HepG2 (cell line): ENCODE results near the gene CPT1C. TPM values are rescaled to one million over a fixed set of nuclear protein-coding genes. Genes with fewer than 3 reads are reported as not detected.

Source experiments
- ATAC-seq: fragments of 200-7000 bp; cut with Tn5 transposase; 3 replicates; pipeline ENCODE4 v1.9.1; 2020; ENCODE audit warnings: mild to moderate bottlenecking, moderate library complexity
- Bru-seq: library from RNA; stranded (reverse); fragments of 400-500 nt; gene quantifications from one replicate; lab custom pipeline; 2021; lab: Mats Ljungman, UMichigan
- BruChase-seq, 2 experiments: library from RNA; stranded (reverse); fragments of 400-500 nt; gene quantifications; one replicate each; lab custom pipeline; 2021; lab: Mats Ljungman, UMichigan
- BruUV-seq: library from RNA; stranded (reverse); fragments of 400-500 nt; replicated peaks from 2 replicates; lab custom pipeline; 2021; lab: Mats Ljungman, UMichigan
- CTCF ChIA-PET: fragments of 300-600 bp; formaldehyde crosslinking; extraction: SDS; loops from one replicate; lab custom pipeline; 2021; ENCODE audit warnings: low total read pairs, inconsistent platforms, low intra/inter-chr PET ratio; lab: Yijun Ruan, JAX
- POLR2A ChIA-PET: fragments of 350-600 bp; sonication (Branson Sonifier 250); formaldehyde crosslinking; loops from one replicate; lab custom pipeline; 2020; ENCODE audit warnings: antibody characterized with exemption, inconsistent platforms; lab: Yijun Ruan, JAX
- DNase-seq: peaks from one replicate; pipeline ENCODE4 v3.0.0-alpha.2; 2015; ENCODE audit warnings: low spot score
- FAIRE-seq: peaks from 3 replicates; lab custom pipeline; 2011; peaks lifted over from hg19 to GRCh38; lab: Jason Lieb, UNC
- H2AFZ ChIP-seq: one replicate; pipeline ENCODE4 v1.6.1; 2011; ENCODE audit warnings: low read length, inconsistent platforms
- H3K27ac ChIP-seq: fragments of 300-600 bp; 3 replicates; pipeline ENCODE4 v1.8.0; 2011; ENCODE audit warnings: mixed run types, mild to moderate bottlenecking, mixed read lengths, low read length, inconsistent platforms; ENCODE audit not compliant: insufficient read depth; ENCODE audit errors: extremely low read length
- H3K27me3 ChIP-seq, 2 experiments: fragments of 200-600 bp in 1 of 2; 2 replicates in 1 of 2; 3 replicates in 1 of 2; pipeline versions ENCODE4 v1.6.0 to v1.8.0; 2011; ENCODE audit warnings: low read length in 2 of 2, mild to moderate bottlenecking in 2 of 2, moderate library complexity in 2 of 2, inconsistent platforms in 1 of 2; ENCODE audit not compliant: insufficient read depth in 2 of 2, control insufficient read depth in 1 of 2
- H3K36me3 ChIP-seq, 2 experiments: fragments of 200-600 bp in 1 of 2; replicated peaks in 1 of 2; 2 replicates in 1 of 2; 3 replicates in 1 of 2; pipeline versions ENCODE4 v1.5.1 to v1.8.0; 2011; ENCODE audit warnings: low read length in 2 of 2, inconsistent platforms in 1 of 2; ENCODE audit not compliant: insufficient read depth in 2 of 2, control insufficient read depth in 1 of 2
- H3K4me1 ChIP-seq: 2 replicates; pipeline ENCODE4 v1.5.1; 2012; ENCODE audit warnings: low read length, inconsistent platforms; ENCODE audit not compliant: insufficient read depth
- H3K4me2 ChIP-seq: 2 replicates; pipeline ENCODE4 v1.6.0; 2011; ENCODE audit warnings: low read depth, low read length, inconsistent platforms
- H3K4me3 ChIP-seq, 3 experiments: fragments of 200-600 bp in 1 of 3; sonication (generic), shearing (Covaris generic) in 1 of 3; replicated peaks in 1 of 3; 2 replicates each; pipeline ENCODE4 v1.5.1; 2011 to 2016; ENCODE audit warnings: low read length in 3 of 3, inconsistent platforms in 2 of 3, low read depth in 2 of 3, mild to moderate bottlenecking in 2 of 3, control low read depth in 1 of 3, mixed read lengths in 1 of 3; ENCODE audit not compliant: insufficient read depth in 1 of 3
- H3K79me2 ChIP-seq: one replicate; pipeline ENCODE4 v1.6.1; 2011; ENCODE audit warnings: low read length, inconsistent platforms; ENCODE audit not compliant: insufficient read depth
- H3K9ac ChIP-seq: 2 replicates; pipeline ENCODE4 v1.6.0; 2011; ENCODE audit warnings: mild to moderate bottlenecking, low read depth, low read length, inconsistent platforms; ENCODE audit not compliant: insufficient read depth
- H3K9me3 ChIP-seq: 2 replicates; pipeline ENCODE4 v1.5.1; 2012; ENCODE audit warnings: mild to moderate bottlenecking, low read length
- H4K20me1 ChIP-seq: 2 replicates; pipeline ENCODE4 v1.6.0; 2011; ENCODE audit warnings: inconsistent platforms, mild to moderate bottlenecking, low read length, moderate library complexity; ENCODE audit not compliant: insufficient read depth
- AGO1 ChIP-seq: fragments of 200-400 bp; formaldehyde crosslinking; IDR thresholded peaks from 2 replicates; pipeline ENCODE4 v1.6.1; 2017; ENCODE audit warnings: mild to moderate bottlenecking, low read depth, low read length, moderate library complexity; ENCODE audit not compliant: poor library complexity, severe bottlenecking
- ATRX ChIP-seq: sonication (generic); formaldehyde crosslinking; IDR thresholded peaks from 2 replicates; pipeline ENCODE4 v1.4.0; 2020; ENCODE audit warnings: missing genetic modification reagents, borderline replicate concordance
- BORCS8-MEF2B ChIP-seq: sonication (generic); formaldehyde crosslinking; IDR thresholded peaks from 2 replicates; pipeline ENCODE4 v1.8.0; 2022; ENCODE audit warnings: mild to moderate bottlenecking, missing genetic modification reagents
- CC2D1A ChIP-seq: sonication (generic); formaldehyde crosslinking; IDR thresholded peaks from 2 replicates; pipeline ENCODE4 v1.8.1; 2023; ENCODE audit warnings: mild to moderate bottlenecking, missing genetic modification reagents
- FOXC1 ChIP-seq: sonication (generic); formaldehyde crosslinking; IDR thresholded peaks from 2 replicates; pipeline ENCODE4 v1.8.0; 2022; ENCODE audit warnings: mild to moderate bottlenecking, missing genetic modification reagents, borderline replicate concordance
- KDM3A ChIP-seq: IDR thresholded peaks from 2 replicates; pipeline ENCODE4 v1.6.1; 2018; ENCODE audit warnings: low read depth, missing compliant biosample characterization
- MLXIP ChIP-seq: sonication (generic); formaldehyde crosslinking; IDR thresholded peaks from 2 replicates; pipeline ENCODE4 v1.9.0; 2021; ENCODE audit warnings: missing genetic modification reagents, borderline replicate concordance
- NFKB2 ChIP-seq: sonication (generic); formaldehyde crosslinking; IDR thresholded peaks from 2 replicates; pipeline ENCODE4 v1.4.0; 2020; ENCODE audit warnings: missing genetic modification reagents, borderline replicate concordance
- NFKBIZ ChIP-seq: IDR thresholded peaks from 2 replicates; pipeline ENCODE4 v1.6.1; 2018; ENCODE audit warnings: missing genetic modification reagents, missing compliant biosample characterization
- PBX2 ChIP-seq: IDR thresholded peaks from 2 replicates; pipeline ENCODE4 v1.6.1; 2016; ENCODE audit warnings: control low read depth
- POLR2AphosphoS5 ChIP-seq: IDR thresholded peaks from 2 replicates; pipeline ENCODE4 v1.6.1; 2012; ENCODE audit warnings: low read depth, low read length
- RELA ChIP-seq: sonication (generic); formaldehyde crosslinking; IDR thresholded peaks from 2 replicates; pipeline ENCODE4 v1.4.0; 2020; ENCODE audit warnings: missing genetic modification reagents
- RXRB ChIP-seq: IDR thresholded peaks from 2 replicates; pipeline ENCODE4 v1.6.1; 2016; ENCODE audit warnings: borderline replicate concordance, missing genetic modification reagents, missing compliant biosample characterization
- TP53 ChIP-seq: sonication (generic); formaldehyde crosslinking; conservative IDR thresholded peaks from 2 replicates; pipeline ENCODE4 v1.4.0; 2020; ENCODE audit warnings: missing genetic modification reagents
- ZFAT ChIP-seq: sonication (generic); formaldehyde crosslinking; conservative IDR thresholded peaks from 2 replicates; pipeline ENCODE4 v1.8.1; 2023; ENCODE audit warnings: missing genetic modification reagents, inconsistent platforms
- ZNF101 ChIP-seq: sonication (generic); formaldehyde crosslinking; IDR thresholded peaks from 2 replicates; pipeline ENCODE4 v1.4.0; 2020; ENCODE audit warnings: mild to moderate bottlenecking, low read depth, missing genetic modification reagents, borderline replicate concordance
- WGBS: methylation state at CpG from one replicate; pipeline ENCODE4 v1.1.6; 2017; ENCODE audit warnings: low lambda C conversion rate; 5-methylcytosine and 5-hydroxymethylcytosine counted together
- in situ Hi-C: cut with HindIII; loops from 2 replicates; pipeline ENCODE4 v1.10.0; 2017; ENCODE audit warnings: low pct_unique_long_range_greater_than_20kb; ENCODE audit not compliant: extremely low pct_ligation_motif_present
- intact Hi-C: fragments of 100-400 bp; cut with micrococcal nuclease; formaldehyde crosslinking; loops from one replicate; pipeline ENCODE4 v1.10.0; 2022; ENCODE audit not compliant: unreplicated experiment
- long read RNA-seq, 2 experiments: library from RNA in 1 of 2; library from polyadenylated mRNA in 1 of 2; stranded (forward) in 1 of 2; unstranded in 1 of 2; transcript quantifications; one replicate each; pipeline ENCODE4 v2.0.0, GENCODE V29; 2019 to 2022
- polyA minus RNA-seq, 3 experiments: library from RNA; depleted of rRNA, polyadenylated mRNA; stranded (reverse); fragments of >200 nt; gene quantifications; 2 replicates each; pipeline ENCODE4 v1.2.3, GENCODE V29; 2011; ENCODE audit warnings: low replicate concordance in 1 of 3
- polyA plus RNA-seq, 8 experiments: library from polyadenylated mRNA; depleted of rRNA in 3 of 8; stranded (reverse) in 7 of 8; unstranded in 1 of 8; fragments of >200 nt; fragmentation: Illumina TruSeq in 4 of 8; extraction: Trizol in 4 of 8; gene quantifications; 2 replicates each; pipeline versions ENCODE4 v1.2.1 to v1.2.3, GENCODE V29; 2011 to 2016; ENCODE audit warnings: low read depth in 4 of 8, missing spikeins in 1 of 8, mixed read lengths in 1 of 8; ENCODE audit not compliant: insufficient read depth in 1 of 8
- total RNA-seq, 5 experiments: library from RNA; depleted of rRNA; stranded (reverse); fragments of >200 nt; fragmentation: Illumina TruSeq; extraction: Trizol; gene quantifications; 2 replicates each; pipeline ENCODE4 v1.2.3, GENCODE V29; 2016; ENCODE audit warnings: low read depth in 1 of 5

Gene CPT1C
- total RNA-seq (2016; rRNA removed; fragmentation: Illumina TruSeq; extraction: Trizol) (not detected in 2 replicates), polyA plus RNA-seq (2011; rRNA removed) (0.07 and 0.18 TPM in 2 replicates), polyA minus RNA-seq (2011; rRNA and poly(A)+ RNA removed; ENCODE audit: low replicate concordance) (2.0 TPM in 1 of 2 replicates, not detected in the other), Bru-seq, nascent RNA (percentile 9 among the genes with signal in this experiment), BruChase-seq, experiment 1, labeled RNA remaining after a 6-hour chase (percentile 35 among the genes with signal in this experiment), BruChase-seq, experiment 2, labeled RNA remaining after a 2-hour chase (percentile 13 among the genes with signal in this experiment)
- not detected in 2 replicates for total RNA-seq (2016; cell fraction: cytosol; rRNA removed; fragmentation: Illumina TruSeq; extraction: Trizol; ENCODE audit: low read depth)
- not detected in 2 replicates for total RNA-seq (2016; cell fraction: insoluble cytoplasmic fraction; rRNA removed; fragmentation: Illumina TruSeq; extraction: Trizol)
- total RNA-seq (2016; cell fraction: membrane; rRNA removed; fragmentation: Illumina TruSeq; extraction: Trizol): not detected in 2 replicates
- total RNA-seq (2016; cell fraction: nucleus; rRNA removed; fragmentation: Illumina TruSeq; extraction: Trizol): not detected in 2 replicates
- 0.23 and 0.29 TPM in 2 replicates for polyA plus RNA-seq (2011; cell fraction: cytosol; rRNA removed)
- polyA plus RNA-seq (2011; cell fraction: nucleus; rRNA removed): 0.37 and 0.47 TPM in 2 replicates
- 0.15 and 0.39 TPM in 2 replicates for polyA plus RNA-seq (2012)
- polyA plus RNA-seq (2016; cell fraction: cytosol; fragmentation: Illumina TruSeq; extraction: Trizol; ENCODE audit: low read depth): 0.17 TPM in 1 of 2 replicates, not detected in the other
- polyA plus RNA-seq (2016; cell fraction: insoluble cytoplasmic fraction; fragmentation: Illumina TruSeq; extraction: Trizol; ENCODE audit: low read depth): not detected in 2 replicates
- not detected in 2 replicates for polyA plus RNA-seq (2016; cell fraction: membrane; fragmentation: Illumina TruSeq; extraction: Trizol; ENCODE audit: low read depth)
- not detected in 2 replicates for polyA plus RNA-seq (2016; cell fraction: nucleus; fragmentation: Illumina TruSeq; extraction: Trizol; ENCODE audit: insufficient read depth, low read depth)
- not detected in 2 replicates for polyA minus RNA-seq (2011; cell fraction: cytosol; rRNA and poly(A)+ RNA removed)
- not detected in 2 replicates for polyA minus RNA-seq (2011; cell fraction: nucleus; rRNA and poly(A)+ RNA removed)
- long read RNA-seq, experiment 1: 0 reads
- long read RNA-seq, experiment 2: 0 reads

GRCh38 chr19:49690656-49691242 is at the start of gene CPT1C:
Gene CPT1C (plus strand): TSS chr19:49691116. CDS start chr19:49692253, 1,137 bp downstream.
- ATAC-seq (no peak), FAIRE-seq (no peak), DNase-seq (no peak)
- intact Hi-C loops: no loop called here
- Histone ChIP-seq H2AFZ (no peak within 1 kb of the TSS), H3K9ac (no peak within 1 kb of the TSS), H3K4me1 (no peaks in the 10 kb centered on the region), H3K9me3 (no peaks in the 10 kb centered on the region), H3K4me3 (no peak within 1 kb of the TSS), H3K4me2 (no peak within 1 kb of the TSS), H3K36me3 (peaks cover 6 to 20% of the 10 kb centered on the region in 2 experiments; a peak in 4 of 5 replicates), H3K27me3 (no peaks in the 10 kb centered on the region), H3K27ac (no peak within 1 kb of the TSS), H3K79me2 (no peaks in the 10 kb centered on the region), H4K20me1 (0 out of 2 replicates have a peak, but pooled peaks cover 2% of the 10 kb centered on the region)
- in situ Hi-C loops: no loop called here
- ChIA-PET CTCF (no interaction called here), POLR2A (no interaction called here)
- 92% methylated on average over 38 of the region's 38 CpGs for WGBS
- no TSS peak for BruUV-seq
- TF ChIP-seq NFKBIZ (CRISPR knock-in tag) (no peak), ZNF101 (no peak), AGO1 (peak; percentile 82), MLXIP (CRISPR knock-in tag) (no peak), FOXC1 (CRISPR knock-in tag) (no peak), BORCS8-MEF2B (CRISPR knock-in tag) (no peak), ZFAT (CRISPR knock-in tag) (no peak), PBX2 (CRISPR knock-in tag) (no peak), NFKB2 (CRISPR knock-in tag) (no peak), POLR2AphosphoS5 (peak; percentile 26; the same call in 1 of the 2 replicates), CC2D1A (CRISPR knock-in tag) (no peak), RELA (CRISPR knock-in tag) (no peak), KDM3A (CRISPR knock-in tag) (no peak), RXRB (no peak), TP53 (CRISPR knock-in tag) (no peak), ATRX (CRISPR knock-in tag) (no peak)
